ENCODE measurements around the gene PLCG2.
"Not testable (repeated sequence)": the region's sequence is repeated elsewhere in the genome, so short reads cannot be mapped to it uniquely, and the experiment has no call there.

Gene PLCG2

DNA sequence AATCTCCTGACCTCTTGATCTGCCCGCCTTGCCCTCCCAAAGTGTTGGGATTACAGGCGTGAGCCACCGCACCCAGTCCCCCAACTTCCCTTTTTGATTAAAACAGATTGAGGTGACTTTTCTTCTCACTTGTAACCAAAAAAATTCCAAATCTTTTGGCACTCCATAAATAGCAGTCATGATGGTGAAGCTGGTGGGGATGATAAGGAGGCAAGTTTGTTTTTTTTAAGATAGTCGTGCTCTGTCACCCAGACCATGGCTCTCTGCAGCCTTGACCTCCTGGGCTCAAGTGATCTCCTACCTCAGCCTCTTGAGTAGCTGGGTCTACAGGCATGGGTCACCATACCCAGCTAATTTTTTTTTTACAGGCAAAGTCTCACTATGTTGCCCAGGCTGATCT is 34.7 kb upstream of the PLCG2 start:
- H3K4me1 ChIP-seq (ENCODE audit: insufficient read depth, low read length): peaks cover 4% of the 10 kb centered on the region
- H3K27me3 ChIP-seq (ENCODE audit: insufficient read depth, low read length): peaks cover 4% of the 10 kb centered on the region
- no peak overlapping the region for H3K4me3 ChIP-seq (ENCODE audit: low read length)
- no peaks in the 10 kb centered on the region for H3K36me3 ChIP-seq (ENCODE audit: insufficient read depth, low read length)
- no peaks in the 10 kb centered on the region for H3K9me3 ChIP-seq (ENCODE audit: low read length)
- H2AFZ ChIP-seq (ENCODE audit: low read depth, low read length): no peak overlapping the region

DNA sequence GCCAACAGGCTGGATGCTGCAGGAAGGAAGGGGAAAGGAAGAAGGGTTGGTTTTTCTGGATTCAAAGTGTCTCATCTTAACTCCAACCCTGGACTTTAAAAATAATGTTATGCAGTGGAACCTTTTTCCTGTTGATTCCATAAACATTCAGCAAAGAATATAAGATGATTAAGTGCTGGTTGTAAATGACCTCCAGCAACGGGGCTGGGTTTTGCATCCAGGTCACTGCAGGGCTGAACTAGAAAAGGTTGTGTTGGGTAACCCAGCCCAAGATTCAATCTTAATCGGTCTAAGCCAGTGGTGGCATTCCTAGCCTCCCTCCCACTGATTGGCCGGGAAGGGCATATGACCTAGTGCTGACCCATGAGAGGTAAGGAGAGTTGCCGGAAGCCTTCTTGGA is 34.2 kb upstream of the PLCG2 start:
- H3K36me3 ChIP-seq (ENCODE audit: insufficient read depth, low read length): no peaks in the 10 kb centered on the region
- no peaks in the 10 kb centered on the region for H3K9me3 ChIP-seq (ENCODE audit: low read length)
- H3K4me1 ChIP-seq (ENCODE audit: insufficient read depth, low read length): peaks cover 4% of the 10 kb centered on the region
- H2AFZ ChIP-seq (ENCODE audit: low read depth, low read length): no peak overlapping the region
- H3K27me3 ChIP-seq (ENCODE audit: insufficient read depth, low read length): peaks cover 4% of the 10 kb centered on the region
- no peak overlapping the region for H3K4me3 ChIP-seq (ENCODE audit: low read length)

DNA sequence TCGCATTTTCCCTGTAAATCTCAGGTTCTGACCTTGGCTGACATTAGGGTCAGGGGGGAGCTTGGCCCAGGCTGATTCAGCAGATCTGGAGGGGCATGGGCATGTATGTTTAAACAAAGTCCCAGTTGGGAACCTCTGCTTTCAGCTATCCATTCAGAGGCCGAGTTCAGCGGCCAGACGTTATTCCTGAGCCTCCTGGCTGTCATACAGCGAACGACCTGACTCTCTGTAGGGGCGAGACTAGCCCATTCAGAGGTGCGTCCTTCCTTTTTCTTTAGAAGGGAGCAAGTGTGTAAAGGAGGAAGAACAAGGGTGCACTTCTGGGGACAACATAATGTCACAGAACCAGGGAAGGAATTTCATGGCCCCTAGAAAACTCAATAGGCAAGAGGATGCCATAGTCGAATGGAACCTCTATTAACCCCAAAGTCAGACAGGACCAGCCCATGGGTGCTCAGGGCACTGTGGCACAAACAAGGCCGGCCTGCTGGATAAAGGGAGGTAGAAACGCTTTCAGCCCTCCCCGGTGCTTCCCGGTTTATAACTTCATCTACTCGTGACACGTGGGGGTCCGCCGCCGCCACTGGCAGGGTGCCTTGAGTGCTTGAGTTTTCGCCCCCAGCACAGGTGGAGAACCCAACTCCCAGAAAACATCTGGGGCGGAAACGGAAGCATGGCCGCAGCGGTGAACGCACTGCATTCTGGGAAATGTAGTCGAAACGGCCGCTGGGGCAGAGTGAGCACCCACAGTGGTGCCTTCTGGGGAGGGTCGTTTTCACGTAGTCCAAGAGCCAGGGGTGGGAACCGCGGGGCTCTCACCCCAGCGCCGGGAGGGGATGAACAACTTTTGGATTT is 33.2 kb upstream of the PLCG2 start:
- no peaks in the 10 kb centered on the region for H3K36me3 ChIP-seq (ENCODE audit: insufficient read depth, low read length)
- H3K9me3 ChIP-seq (ENCODE audit: low read length): no peaks in the 10 kb centered on the region
- H2AFZ ChIP-seq (ENCODE audit: low read depth, low read length): peak overlapping the region; percentile 75
- peak overlapping the region; percentile 48 for H3K4me3 ChIP-seq (ENCODE audit: low read length)
- peaks cover 4% of the 10 kb centered on the region for H3K4me1 ChIP-seq (ENCODE audit: insufficient read depth, low read length)
- H3K27me3 ChIP-seq (ENCODE audit: insufficient read depth, low read length): peaks cover 4% of the 10 kb centered on the region

DNA sequence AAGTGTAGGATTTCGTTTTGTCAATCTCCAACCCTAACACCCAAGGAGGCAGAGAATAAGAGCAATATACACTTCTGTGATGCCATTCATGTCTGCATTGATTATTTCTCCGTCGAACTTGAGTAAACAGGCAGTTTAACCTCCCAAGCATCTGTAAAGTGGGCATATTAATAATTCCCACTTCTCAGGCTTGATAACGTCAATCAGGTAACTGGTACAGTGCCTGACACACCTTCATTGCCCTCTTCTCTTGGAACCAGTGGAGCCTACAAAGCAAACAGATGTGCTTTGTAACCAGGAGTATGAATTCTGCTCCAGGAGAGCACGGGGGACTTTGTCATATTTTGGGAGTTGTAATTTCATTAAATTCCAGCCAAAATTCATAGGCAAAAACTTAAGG is 32.5 kb upstream of the PLCG2 start:
- Histone ChIP-seq H3K36me3 (ENCODE audit: insufficient read depth, low read length) (no peaks in the 10 kb centered on the region), H3K4me1 (ENCODE audit: insufficient read depth, low read length) (peaks cover 4% of the 10 kb centered on the region), H3K27me3 (ENCODE audit: insufficient read depth, low read length) (peaks cover 4% of the 10 kb centered on the region), H3K4me3 (ENCODE audit: low read length) (peak overlapping the region; percentile 48), H2AFZ (ENCODE audit: low read depth, low read length) (peak overlapping the region; percentile 75), H3K9me3 (ENCODE audit: low read length) (no peaks in the 10 kb centered on the region)

DNA sequence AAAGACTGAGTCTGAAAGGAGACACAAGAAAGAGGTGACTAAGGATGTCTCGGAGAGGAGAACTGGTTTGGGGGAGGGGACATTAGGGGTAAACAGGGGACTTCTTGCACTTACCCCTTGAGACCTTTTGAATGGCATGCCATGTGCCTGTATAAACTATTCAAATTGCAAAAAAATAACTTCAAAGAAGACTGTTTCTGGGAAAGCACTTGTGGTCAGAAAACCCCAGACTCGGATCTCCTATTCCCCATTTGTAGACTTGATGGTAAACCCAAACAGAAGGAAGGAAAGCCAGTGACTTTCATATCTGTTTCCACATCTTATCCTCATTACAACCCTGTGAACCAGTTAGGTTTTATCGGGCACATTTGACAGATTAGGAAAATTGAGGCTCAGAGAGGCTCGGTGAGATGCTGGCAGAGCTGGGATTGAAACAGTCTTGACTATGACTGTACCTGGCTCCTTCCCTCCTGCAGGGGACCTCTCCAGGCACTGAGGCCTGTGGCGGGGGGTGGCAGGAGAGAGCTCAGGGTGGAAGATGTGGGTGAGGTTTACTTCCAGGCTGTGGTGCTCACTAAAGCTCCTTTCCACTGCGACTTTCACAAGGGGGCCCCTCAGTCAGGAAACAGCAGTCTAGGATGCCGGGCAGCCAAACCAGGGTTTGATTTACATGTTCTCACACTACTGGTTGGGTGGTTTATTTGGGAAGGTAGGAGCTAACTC is 30.5 kb upstream of the PLCG2 start:
- Histone ChIP-seq H2AFZ (ENCODE audit: low read depth, low read length) (no peak overlapping the region), H3K4me3 (ENCODE audit: low read length) (no peak overlapping the region), H3K9me3 (ENCODE audit: low read length) (no peaks in the 10 kb centered on the region), H3K27me3 (ENCODE audit: insufficient read depth, low read length) (peaks cover 4% of the 10 kb centered on the region), H3K4me1 (ENCODE audit: insufficient read depth, low read length) (peaks cover 4% of the 10 kb centered on the region), H3K36me3 (ENCODE audit: insufficient read depth, low read length) (no peaks in the 10 kb centered on the region)

DNA sequence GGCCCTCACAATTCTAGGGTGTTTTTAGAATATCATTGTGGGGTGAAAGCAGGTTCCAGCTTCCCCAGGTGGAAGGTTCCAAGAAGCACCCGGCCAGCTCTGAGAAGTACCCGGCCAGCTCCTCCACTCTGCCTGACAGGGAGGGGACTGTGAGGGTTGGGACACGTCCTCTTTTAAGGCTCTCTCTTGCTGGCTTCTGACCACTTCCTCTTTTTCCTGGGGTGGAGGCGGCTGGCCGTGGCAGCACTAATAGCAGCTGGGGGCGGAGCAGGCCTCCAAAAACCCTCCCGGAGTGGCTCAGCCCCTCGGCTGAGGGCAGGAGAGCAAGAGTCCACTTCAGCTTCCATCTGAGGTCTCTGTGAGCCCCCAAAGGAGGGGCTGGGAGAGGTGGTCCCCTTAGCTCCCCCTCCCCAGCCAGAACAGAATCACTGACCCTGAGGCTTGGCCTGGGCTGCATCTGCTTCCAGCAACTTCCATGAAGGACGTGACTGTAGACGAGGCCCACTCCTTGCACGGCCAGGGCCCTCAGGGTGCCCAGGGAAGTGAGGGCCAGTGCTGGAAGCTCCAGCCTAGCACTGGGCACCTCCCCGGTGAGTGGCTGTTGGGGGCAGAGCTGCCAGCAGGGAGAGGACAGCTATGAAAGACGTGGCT is 26.7 kb upstream of the PLCG2 start:
- no peaks in the 10 kb centered on the region for H3K4me1 ChIP-seq (ENCODE audit: insufficient read depth, low read length)
- H3K9me3 ChIP-seq (ENCODE audit: low read length): no peaks in the 10 kb centered on the region
- no peaks in the 10 kb centered on the region for H3K36me3 ChIP-seq (ENCODE audit: insufficient read depth, low read length)
- no peak overlapping the region for H2AFZ ChIP-seq (ENCODE audit: low read depth, low read length)
- peaks cover 4% of the 10 kb centered on the region for H3K27me3 ChIP-seq (ENCODE audit: insufficient read depth, low read length)
- H3K4me3 ChIP-seq (ENCODE audit: low read length): no peak overlapping the region

DNA sequence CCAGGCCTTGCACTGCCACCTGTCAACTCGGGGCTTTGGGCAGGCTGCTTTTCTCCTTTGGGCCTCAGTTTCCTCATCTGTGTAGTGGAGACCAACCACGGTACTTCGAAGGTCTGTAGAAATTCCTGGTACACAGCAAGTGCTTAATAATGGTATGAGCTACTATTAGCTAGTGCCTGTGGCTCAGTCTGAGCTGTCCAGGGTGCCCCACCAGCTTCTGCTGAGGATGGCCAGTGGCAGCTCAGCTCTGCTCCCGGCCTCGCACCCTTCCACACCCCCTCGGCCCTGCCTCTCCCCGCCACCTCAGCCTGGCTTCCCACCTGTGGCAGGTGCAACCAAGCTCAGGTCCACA is 26.2 kb upstream of the PLCG2 start:
- Histone ChIP-seq H3K27me3 (ENCODE audit: insufficient read depth, low read length) (peaks cover 4% of the 10 kb centered on the region), H3K4me3 (ENCODE audit: low read length) (no peak overlapping the region), H3K4me1 (ENCODE audit: insufficient read depth, low read length) (no peaks in the 10 kb centered on the region), H3K9me3 (ENCODE audit: low read length) (no peaks in the 10 kb centered on the region), H3K36me3 (ENCODE audit: insufficient read depth, low read length) (no peaks in the 10 kb centered on the region), H2AFZ (ENCODE audit: low read depth, low read length) (no peak overlapping the region)

DNA sequence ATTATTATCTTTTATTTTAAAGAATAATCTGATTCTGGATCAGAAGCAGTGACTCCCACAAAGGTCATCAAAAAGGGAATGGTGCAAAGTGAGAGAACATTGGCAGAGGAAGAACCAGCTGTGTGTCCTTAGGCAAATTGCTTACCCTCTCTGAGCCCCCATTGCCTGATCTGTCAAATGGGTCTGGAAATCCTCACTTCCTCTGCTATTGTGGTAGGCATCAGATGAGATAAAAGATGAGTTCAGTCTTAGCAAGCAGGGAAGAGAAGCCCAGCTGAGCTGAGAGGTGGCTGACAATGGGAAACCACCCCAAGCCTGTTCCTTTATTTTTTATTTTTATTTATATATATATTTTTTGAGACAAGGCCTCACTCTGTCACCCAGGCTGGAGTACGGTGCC is 24.2 kb upstream of the PLCG2 start:
- H3K4me1 ChIP-seq (ENCODE audit: insufficient read depth, low read length): no peaks in the 10 kb centered on the region
- H3K4me3 ChIP-seq (ENCODE audit: low read length): no peak overlapping the region
- H3K36me3 ChIP-seq (ENCODE audit: insufficient read depth, low read length): no peaks in the 10 kb centered on the region

DNA sequence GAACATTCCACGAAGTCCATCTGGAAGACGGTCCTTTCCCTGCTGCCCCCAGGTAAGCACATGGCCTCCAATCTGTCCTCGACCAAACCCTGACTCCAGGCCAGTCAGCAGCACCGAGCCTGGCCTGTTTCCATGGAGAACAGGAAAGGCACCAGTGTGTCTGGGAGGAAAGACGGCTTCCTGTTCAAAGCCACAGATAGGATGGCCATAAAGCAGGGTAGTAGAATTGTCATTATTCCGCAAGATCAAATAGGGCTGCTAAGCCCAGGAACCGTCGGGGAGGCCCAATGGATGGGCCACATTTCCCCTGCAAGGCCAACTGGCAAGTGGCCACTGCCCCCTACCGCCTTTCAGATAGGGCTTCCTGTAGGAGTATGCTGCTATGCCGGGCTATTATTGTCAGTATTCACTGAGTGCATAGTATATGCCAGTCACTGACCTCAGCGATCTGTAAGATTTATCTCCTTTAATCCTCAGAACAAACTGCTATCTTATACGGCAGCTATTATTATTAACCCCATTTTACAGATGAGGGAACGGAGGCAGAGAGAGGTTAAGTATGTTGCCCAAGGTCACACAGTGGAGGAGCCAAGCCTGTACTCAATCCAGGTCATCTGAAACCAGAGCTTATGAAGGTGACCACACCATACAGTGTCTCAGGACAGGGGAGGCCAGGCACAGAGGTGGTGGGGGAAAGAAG is 23.0 kb upstream of the PLCG2 start:
- Histone ChIP-seq H3K9me3 (ENCODE audit: low read length) (no peaks in the 10 kb centered on the region), H3K4me1 (ENCODE audit: insufficient read depth, low read length) (no peaks in the 10 kb centered on the region), H3K27me3 (ENCODE audit: insufficient read depth, low read length) (no peaks in the 10 kb centered on the region), H2AFZ (ENCODE audit: low read depth, low read length) (no peak overlapping the region), H3K36me3 (ENCODE audit: insufficient read depth, low read length) (no peaks in the 10 kb centered on the region), H3K4me3 (ENCODE audit: low read length) (no peak overlapping the region)

More for the DNA sequence above, 24.2 kb upstream of the PLCG2 start:
- Histone ChIP-seq H2AFZ (ENCODE audit: low read depth, low read length) (no peak overlapping the region), H3K9me3 (ENCODE audit: low read length) (no peaks in the 10 kb centered on the region), H3K27me3 (ENCODE audit: insufficient read depth, low read length) (no peaks in the 10 kb centered on the region)

DNA sequence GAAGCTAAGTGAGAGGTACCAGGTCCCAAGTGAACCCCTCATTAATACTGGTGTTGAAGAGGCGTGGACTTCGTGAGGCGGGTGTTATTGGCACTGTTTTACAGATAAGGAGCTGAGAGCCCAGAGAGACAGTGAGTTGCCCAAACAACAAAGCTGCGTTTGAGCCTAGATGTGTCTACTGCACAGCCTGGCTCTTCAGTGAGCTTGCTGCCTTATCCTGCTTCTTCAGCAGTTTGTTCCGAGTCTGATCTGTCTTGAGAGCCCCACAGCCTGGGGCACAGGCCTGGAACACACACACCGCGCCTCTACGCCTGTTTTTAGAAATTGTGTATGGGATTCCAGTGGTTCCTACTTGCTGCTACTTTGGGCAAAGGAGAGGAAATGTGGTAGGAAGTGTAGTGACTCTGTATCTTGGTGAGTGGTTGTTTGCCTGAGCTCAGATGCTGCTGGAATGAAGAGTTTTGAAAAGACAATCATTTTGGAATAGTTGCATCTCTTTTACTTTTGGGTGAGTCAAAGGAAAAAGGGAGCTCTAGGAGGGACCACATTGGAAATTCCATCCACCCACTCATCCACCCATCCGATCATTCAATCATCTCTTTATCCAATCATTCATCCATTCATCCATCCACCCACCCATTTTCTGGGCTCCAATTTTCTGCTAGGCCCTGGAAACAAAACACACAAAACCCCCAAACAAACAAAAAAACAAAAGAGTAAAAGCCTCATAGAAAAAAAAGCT is 22.3 kb upstream of the PLCG2 start:
- Histone ChIP-seq H3K9me3 (ENCODE audit: low read length) (no peaks in the 10 kb centered on the region), H2AFZ (ENCODE audit: low read depth, low read length) (no peak overlapping the region), H3K27me3 (ENCODE audit: insufficient read depth, low read length) (no peaks in the 10 kb centered on the region), H3K4me3 (ENCODE audit: low read length) (no peak overlapping the region), H3K4me1 (ENCODE audit: insufficient read depth, low read length) (no peaks in the 10 kb centered on the region), H3K36me3 (ENCODE audit: insufficient read depth, low read length) (no peaks in the 10 kb centered on the region)

DNA sequence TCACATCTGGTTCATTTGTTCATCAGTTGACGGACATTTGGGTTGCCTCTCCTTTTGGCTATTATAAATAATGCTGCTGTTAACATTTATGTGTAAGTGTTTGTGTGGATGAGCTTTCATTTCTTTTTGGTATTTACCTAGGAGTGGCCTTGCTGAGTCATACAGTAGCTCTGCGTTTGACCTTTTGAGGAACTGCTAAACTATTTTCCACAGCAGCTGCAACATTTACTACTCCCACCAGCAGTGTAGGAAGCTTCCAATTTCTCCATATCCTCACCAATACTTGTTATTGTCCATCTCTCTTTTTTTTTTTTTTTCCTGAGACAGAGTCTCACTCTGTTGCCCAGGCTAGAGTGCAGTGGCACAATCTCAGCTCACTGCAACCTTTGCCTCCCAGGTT is 20.7 kb upstream of the PLCG2 start:
- no peak overlapping the region for H2AFZ ChIP-seq (ENCODE audit: low read depth, low read length)
- H3K4me3 ChIP-seq (ENCODE audit: low read length): no peak overlapping the region
- no peaks in the 10 kb centered on the region for H3K36me3 ChIP-seq (ENCODE audit: insufficient read depth, low read length)
- H3K4me1 ChIP-seq (ENCODE audit: insufficient read depth, low read length): no peaks in the 10 kb centered on the region
- no peaks in the 10 kb centered on the region for H3K9me3 ChIP-seq (ENCODE audit: low read length)
- H3K27me3 ChIP-seq (ENCODE audit: insufficient read depth, low read length): no peaks in the 10 kb centered on the region

DNA sequence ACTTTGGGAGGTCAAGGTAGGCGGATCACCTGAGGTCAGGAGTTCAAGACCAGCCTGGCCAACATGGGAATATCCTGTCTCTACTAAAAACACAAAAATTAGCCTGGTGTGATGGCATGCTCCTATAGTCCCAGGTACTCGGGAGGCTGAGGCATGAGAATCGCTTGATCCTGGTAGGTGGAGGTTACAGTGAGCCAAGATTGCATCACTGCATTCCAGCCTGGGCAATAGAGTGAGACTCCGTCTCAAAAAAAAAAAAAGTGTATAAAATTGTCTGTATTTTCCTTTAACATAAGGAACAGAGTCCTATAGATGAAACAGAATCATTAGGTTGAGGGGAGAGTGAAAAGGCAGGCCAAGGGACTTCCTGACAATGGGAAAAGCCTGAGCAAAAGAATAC is 16.8 kb upstream of the PLCG2 start:
- not testable (repeated sequence) for H3K36me3 ChIP-seq (ENCODE audit: insufficient read depth, low read length); H3K4me3 ChIP-seq (ENCODE audit: low read length); H3K4me1 ChIP-seq (ENCODE audit: insufficient read depth, low read length); H2AFZ ChIP-seq (ENCODE audit: low read depth, low read length); H3K27me3 ChIP-seq (ENCODE audit: insufficient read depth, low read length); H3K9me3 ChIP-seq (ENCODE audit: low read length)
